SK-N-MC (cell line): Measurements from ENCODE around the gene ITGA11.

Source experiments
- EZH2 ChIP-seq: fragments of 200-600 bp; sonication (generic); IDR thresholded peaks from one replicate; pipeline ENCODE4 v1.6.1; 2017; ENCODE audit warnings: antibody characterized with exemption
- FOXP2 ChIP-seq: optimal IDR thresholded peaks from 2 replicates; pipeline ENCODE3; 2011; ENCODE audit warnings: mild to moderate bottlenecking, moderate library complexity; ENCODE audit not compliant: insufficient read depth; ENCODE audit errors: extremely low read length, control extremely low read depth
- POLR2AphosphoS5 ChIP-seq: IDR thresholded peaks from 2 replicates; pipeline ENCODE4 v1.6.1; 2012; ENCODE audit warnings: mild to moderate bottlenecking, low read depth, low read length, borderline replicate concordance

- TF ChIP-seq POLR2AphosphoS5 (no peak), EZH2 (no peak), FOXP2 (no peak)
These were observed 47.4 kb upstream of the ITGA11 start for GRCh38 chr15:68479406-68479805.
